HFF-Myc (cell line): ENCODE measurements around the gene FGFBP3.

Source experiments
- DNase-seq: peaks from one replicate; pipeline ENCODE4 v3.0.0-alpha.2; 2011; ENCODE audit warnings: low read depth; ENCODE audit errors: extremely low read depth
- H3K4me3 ChIP-seq: replicated peaks from 2 replicates; pipeline ENCODE4 v1.5.1; 2011; ENCODE audit warnings: low read depth, mild to moderate bottlenecking, control low read depth, low read length
- TF ChIP-seq, protein P1 (sequence below): IDR thresholded peaks from 2 replicates; pipeline ENCODE4 v1.5.1; 2012; ENCODE audit warnings: mild to moderate bottlenecking, low read depth, low read length, control low read depth; ENCODE audit errors: missing control alignments

Gene FGFBP3

GRCh38 chr10:91856637-91857036 lies 52.6 kb downstream of the FGFBP3 start:
- no peak overlapping the region for H3K4me3 ChIP-seq
- TF ChIP-seq, protein P1, sequence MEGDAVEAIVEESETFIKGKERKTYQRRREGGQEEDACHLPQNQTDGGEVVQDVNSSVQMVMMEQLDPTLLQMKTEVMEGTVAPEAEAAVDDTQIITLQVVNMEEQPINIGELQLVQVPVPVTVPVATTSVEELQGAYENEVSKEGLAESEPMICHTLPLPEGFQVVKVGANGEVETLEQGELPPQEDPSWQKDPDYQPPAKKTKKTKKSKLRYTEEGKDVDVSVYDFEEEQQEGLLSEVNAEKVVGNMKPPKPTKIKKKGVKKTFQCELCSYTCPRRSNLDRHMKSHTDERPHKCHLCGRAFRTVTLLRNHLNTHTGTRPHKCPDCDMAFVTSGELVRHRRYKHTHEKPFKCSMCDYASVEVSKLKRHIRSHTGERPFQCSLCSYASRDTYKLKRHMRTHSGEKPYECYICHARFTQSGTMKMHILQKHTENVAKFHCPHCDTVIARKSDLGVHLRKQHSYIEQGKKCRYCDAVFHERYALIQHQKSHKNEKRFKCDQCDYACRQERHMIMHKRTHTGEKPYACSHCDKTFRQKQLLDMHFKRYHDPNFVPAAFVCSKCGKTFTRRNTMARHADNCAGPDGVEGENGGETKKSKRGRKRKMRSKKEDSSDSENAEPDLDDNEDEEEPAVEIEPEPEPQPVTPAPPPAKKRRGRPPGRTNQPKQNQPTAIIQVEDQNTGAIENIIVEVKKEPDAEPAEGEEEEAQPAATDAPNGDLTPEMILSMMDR = peak; percentile 50
- DNase-seq = no peak
